ENCODE data around the gene SLC26A2. TPM values are rescaled to one million over a fixed set of nuclear protein-coding genes. Genes with fewer than 3 reads are reported as not detected.

Gene SLC26A2
- total RNA-seq, 1 donor from 2014 or later: 48.1 TPM

GRCh38 chr5:150000256-150000989 is 39.9 kb downstream of the SLC26A2 start, which contains the start of the genes HMGXB3 and TIGD6:
TSS of gene HMGXB3 (plus strand) at chr5:150000739. CDS start at chr5:150004853, 4,114 bp downstream.
TSS of gene TIGD6 (minus strand) at chr5:150000654. CDS start at chr5:149996348, 4,306 bp downstream.
- Mint-ChIP-seq H3K4me1 (ENCODE audit: low read depth) (peaks cover 45% of the 10 kb centered on the region), H3K27ac (ENCODE audit: unreplicated experiment) (peak within 1 kb of the TSS; percentile 95), H3K36me3 (ENCODE audit: low read depth) (peaks cover 7% of the 10 kb centered on the region), H3K4me3 (ENCODE audit: unreplicated experiment) (peak within 1 kb of the TSS; percentile 85), H3K9me3 (ENCODE audit: low read depth) (no peaks in the 10 kb centered on the region), H3K27me3 (ENCODE audit: low read depth) (no peaks in the 10 kb centered on the region)
- DNase-seq (ENCODE audit: low spot score): peak; percentile 98
- peak; percentile 39 for TF ChIP-seq CTCF (IDR thresholded peaks at IDR 0.05)

- H3K27ac Mint-ChIP-seq (ENCODE audit: unreplicated experiment): peak overlapping the region; percentile 85
- peak overlapping the region; percentile 85 for H3K4me3 Mint-ChIP-seq (ENCODE audit: unreplicated experiment)
- H3K9me3 Mint-ChIP-seq (ENCODE audit: low read depth): no peaks in the 10 kb centered on the region
- DNase-seq (ENCODE audit: low spot score): peak; percentile 90
- TF ChIP-seq CTCF (IDR thresholded peaks at IDR 0.05): no peak
- peaks cover 5% of the 10 kb centered on the region for H3K36me3 Mint-ChIP-seq (ENCODE audit: low read depth)
- H3K27me3 Mint-ChIP-seq (ENCODE audit: low read depth): no peaks in the 10 kb centered on the region
- peaks cover 43% of the 10 kb centered on the region for H3K4me1 Mint-ChIP-seq (ENCODE audit: low read depth)
Observed at GRCh38 chr5:150000990-150001659, 40.6 kb downstream of the SLC26A2 start.

DNA sequence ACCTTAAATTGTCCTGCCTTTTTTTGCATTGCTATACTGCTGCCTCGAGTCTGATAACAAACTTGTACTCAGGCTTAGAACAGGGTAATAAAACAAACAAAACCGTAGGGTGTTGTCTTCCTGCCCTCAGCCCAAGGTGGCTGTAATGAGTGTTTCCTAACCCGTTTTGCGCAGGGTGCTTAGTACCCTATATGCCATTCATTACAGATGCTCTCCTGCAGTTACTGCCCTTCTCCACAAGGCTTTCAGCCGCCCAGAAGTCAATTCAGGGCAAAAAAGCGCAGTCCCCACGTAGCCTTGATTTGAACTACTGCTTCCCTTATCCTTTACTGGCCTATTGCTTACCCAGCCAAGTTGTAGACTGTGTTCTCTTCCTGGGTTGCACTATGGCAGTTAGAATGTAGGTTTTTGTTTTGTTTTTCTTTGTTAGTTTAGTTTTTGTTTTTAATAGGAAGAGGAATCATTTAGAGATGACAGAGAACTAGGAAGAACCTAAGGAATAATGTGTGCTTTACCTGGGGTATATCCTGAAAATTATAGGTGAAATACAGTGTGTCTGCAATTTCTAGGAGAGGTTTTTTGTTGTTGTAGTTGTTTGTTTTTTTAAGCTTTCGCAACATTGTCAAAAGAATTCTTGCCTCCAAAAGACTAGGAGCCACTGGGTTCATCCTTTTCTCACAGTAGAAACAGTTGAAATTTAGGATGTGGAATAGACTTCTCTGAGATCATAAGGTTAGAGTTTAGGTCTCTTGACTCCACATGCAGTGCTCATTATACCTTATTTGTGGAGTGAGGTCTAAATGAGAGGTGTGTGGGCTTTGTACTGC is 41.3 kb downstream of the SLC26A2 start:
- no peak for DNase-seq (ENCODE audit: low spot score)
- H3K4me1 Mint-ChIP-seq (ENCODE audit: low read depth): peaks cover 43% of the 10 kb centered on the region
- peak overlapping the region; percentile 76 for H3K27ac Mint-ChIP-seq (ENCODE audit: unreplicated experiment)
- TF ChIP-seq CTCF (IDR thresholded peaks at IDR 0.05): peak; percentile 79
- peaks cover 6% of the 10 kb centered on the region for H3K36me3 Mint-ChIP-seq (ENCODE audit: low read depth)
- no peaks in the 10 kb centered on the region for H3K27me3 Mint-ChIP-seq (ENCODE audit: low read depth)
- H3K9me3 Mint-ChIP-seq (ENCODE audit: low read depth): no peaks in the 10 kb centered on the region
- H3K4me3 Mint-ChIP-seq (ENCODE audit: unreplicated experiment): peak overlapping the region; percentile 85

- DNase-seq (ENCODE audit: low spot score): no peak
- H3K4me1 Mint-ChIP-seq (ENCODE audit: low read depth): peaks cover 27% of the 10 kb centered on the region
- no peaks in the 10 kb centered on the region for H3K9me3 Mint-ChIP-seq (ENCODE audit: low read depth)
- no peaks in the 10 kb centered on the region for H3K27me3 Mint-ChIP-seq (ENCODE audit: low read depth)
- no peak overlapping the region for H3K27ac Mint-ChIP-seq (ENCODE audit: unreplicated experiment)
- TF ChIP-seq CTCF (IDR thresholded peaks at IDR 0.05): no peak
- peaks cover 16% of the 10 kb centered on the region for H3K36me3 Mint-ChIP-seq (ENCODE audit: low read depth)
- H3K4me3 Mint-ChIP-seq (ENCODE audit: unreplicated experiment): no peak overlapping the region
Observed at GRCh38 chr5:150006318-150006717, 45.8 kb downstream of the SLC26A2 start.

DNA sequence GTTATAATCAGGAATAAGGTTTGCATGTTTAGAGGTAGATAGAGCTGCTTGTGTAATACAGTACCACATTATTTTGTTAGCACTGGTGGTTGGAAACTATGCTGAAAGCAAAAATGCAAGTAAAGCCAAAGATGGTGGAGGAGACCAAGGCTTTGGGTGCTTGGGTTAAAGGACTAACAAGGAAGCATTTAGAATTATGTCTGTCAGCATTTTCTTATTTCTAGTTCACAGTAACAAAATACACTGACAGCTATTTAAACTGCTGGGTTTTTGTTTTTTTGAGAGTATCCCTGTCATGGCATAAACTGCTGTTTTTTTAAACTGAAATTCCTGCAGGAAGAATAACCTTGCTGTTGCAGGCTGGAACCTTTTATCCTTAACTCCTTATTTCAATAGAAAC is 46.5 kb downstream of the SLC26A2 start:
- Mint-ChIP-seq H3K4me3 (ENCODE audit: unreplicated experiment) (no peak overlapping the region), H3K27ac (ENCODE audit: unreplicated experiment) (no peak overlapping the region), H3K36me3 (ENCODE audit: low read depth) (peaks cover 19% of the 10 kb centered on the region), H3K4me1 (ENCODE audit: low read depth) (peaks cover 22% of the 10 kb centered on the region), H3K27me3 (ENCODE audit: low read depth) (no peaks in the 10 kb centered on the region), H3K9me3 (ENCODE audit: low read depth) (no peaks in the 10 kb centered on the region)
- TF ChIP-seq CTCF (IDR thresholded peaks at IDR 0.05): no peak
- no peak for DNase-seq (ENCODE audit: low spot score)
